ENCODE measurements around the gene INO80. TPM values are rescaled to one million over a fixed set of nuclear protein-coding genes. Genes with fewer than 3 reads are reported as not detected.
A peak's percentile ranks its signal among the peaks of the same experiment; 100 is the strongest.
"Not testable (repeated sequence)": the region's sequence is repeated elsewhere in the genome, so short reads cannot be mapped to it uniquely, and the experiment has no call there.

Gene INO80
- total RNA-seq, 1 experiment from 2014 or later, result 33.8 TPM

DNA sequence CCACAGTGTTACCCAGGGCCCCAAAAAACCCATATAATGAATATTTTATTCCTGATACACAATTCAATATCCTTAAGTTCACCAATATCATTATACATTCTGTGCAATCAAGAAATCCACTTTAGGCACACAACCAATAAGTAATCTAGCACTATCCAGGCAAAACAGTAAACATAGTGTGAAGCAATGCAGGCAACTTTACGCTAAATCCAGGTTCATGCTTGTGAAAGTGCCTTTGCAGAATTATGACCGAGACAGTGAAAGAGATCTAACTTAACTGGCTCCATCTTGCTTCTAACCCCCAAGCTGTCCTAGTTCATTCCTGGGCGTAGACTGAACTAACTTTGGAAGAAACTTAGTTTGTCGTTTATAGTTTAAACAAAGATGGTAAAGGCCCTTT, 34.2 kb upstream of the INO80 start:
- no peaks in the 10 kb centered on the region for H3K9me3 Mint-ChIP-seq (ENCODE audit: unreplicated experiment)
- CTCF ChIA-PET, result no interaction called here

GRCh38 chr15:41148065-41148464, 32.0 kb upstream of the INO80 start:
- Mint-ChIP-seq H3K27ac (ENCODE audit: low read depth, unreplicated experiment) (no peak overlapping the region), H3K27me3 (ENCODE audit: insufficient read depth, unreplicated experiment) (no peaks in the 10 kb centered on the region), H3K36me3 (ENCODE audit: insufficient read depth, unreplicated experiment) (no peaks in the 10 kb centered on the region), H3K4me3 (ENCODE audit: unreplicated experiment) (no peak overlapping the region), H3K9me3 (ENCODE audit: unreplicated experiment) (no peaks in the 10 kb centered on the region), H3K4me1 (ENCODE audit: insufficient read depth, unreplicated experiment) (no peaks in the 10 kb centered on the region)
- DNase-seq (ENCODE audit: unreplicated experiment), result no peak
- BruUV-seq (replicated peaks), result no TSS peak
- intact Hi-C loops (cut with micrococcal nuclease), result no loop called here
- POLR2A ChIA-PET, result interaction anchor here (0.6 kb wide), 1 partner anchor 8 kb away, joined by 3 read pairs; no protein-coding TSS in a partner anchor
- TF ChIP-seq, protein P1, sequence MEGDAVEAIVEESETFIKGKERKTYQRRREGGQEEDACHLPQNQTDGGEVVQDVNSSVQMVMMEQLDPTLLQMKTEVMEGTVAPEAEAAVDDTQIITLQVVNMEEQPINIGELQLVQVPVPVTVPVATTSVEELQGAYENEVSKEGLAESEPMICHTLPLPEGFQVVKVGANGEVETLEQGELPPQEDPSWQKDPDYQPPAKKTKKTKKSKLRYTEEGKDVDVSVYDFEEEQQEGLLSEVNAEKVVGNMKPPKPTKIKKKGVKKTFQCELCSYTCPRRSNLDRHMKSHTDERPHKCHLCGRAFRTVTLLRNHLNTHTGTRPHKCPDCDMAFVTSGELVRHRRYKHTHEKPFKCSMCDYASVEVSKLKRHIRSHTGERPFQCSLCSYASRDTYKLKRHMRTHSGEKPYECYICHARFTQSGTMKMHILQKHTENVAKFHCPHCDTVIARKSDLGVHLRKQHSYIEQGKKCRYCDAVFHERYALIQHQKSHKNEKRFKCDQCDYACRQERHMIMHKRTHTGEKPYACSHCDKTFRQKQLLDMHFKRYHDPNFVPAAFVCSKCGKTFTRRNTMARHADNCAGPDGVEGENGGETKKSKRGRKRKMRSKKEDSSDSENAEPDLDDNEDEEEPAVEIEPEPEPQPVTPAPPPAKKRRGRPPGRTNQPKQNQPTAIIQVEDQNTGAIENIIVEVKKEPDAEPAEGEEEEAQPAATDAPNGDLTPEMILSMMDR (IDR thresholded peaks at IDR 0.05; ENCODE audit: unreplicated experiment), result no peak
- CTCF ChIA-PET, result no interaction called here

More for the DNA sequence above, 34.2 kb upstream of the INO80 start:
- no peaks in the 10 kb centered on the region for H3K4me1 Mint-ChIP-seq (ENCODE audit: insufficient read depth, unreplicated experiment)
- no peak overlapping the region for H3K27ac Mint-ChIP-seq (ENCODE audit: low read depth, unreplicated experiment)
- no peak overlapping the region for H3K4me3 Mint-ChIP-seq (ENCODE audit: unreplicated experiment)
- no peak for DNase-seq (ENCODE audit: unreplicated experiment)
- no peaks in the 10 kb centered on the region for H3K36me3 Mint-ChIP-seq (ENCODE audit: insufficient read depth, unreplicated experiment)
- intact Hi-C loops (cut with micrococcal nuclease), result no loop called here
- H3K27me3 Mint-ChIP-seq (ENCODE audit: insufficient read depth, unreplicated experiment), result no peaks in the 10 kb centered on the region
- TF ChIP-seq, protein P1 (IDR thresholded peaks at IDR 0.05; ENCODE audit: unreplicated experiment), result no peak
- POLR2A ChIA-PET, result no interaction called here
- BruUV-seq (replicated peaks), result no TSS peak

DNA sequence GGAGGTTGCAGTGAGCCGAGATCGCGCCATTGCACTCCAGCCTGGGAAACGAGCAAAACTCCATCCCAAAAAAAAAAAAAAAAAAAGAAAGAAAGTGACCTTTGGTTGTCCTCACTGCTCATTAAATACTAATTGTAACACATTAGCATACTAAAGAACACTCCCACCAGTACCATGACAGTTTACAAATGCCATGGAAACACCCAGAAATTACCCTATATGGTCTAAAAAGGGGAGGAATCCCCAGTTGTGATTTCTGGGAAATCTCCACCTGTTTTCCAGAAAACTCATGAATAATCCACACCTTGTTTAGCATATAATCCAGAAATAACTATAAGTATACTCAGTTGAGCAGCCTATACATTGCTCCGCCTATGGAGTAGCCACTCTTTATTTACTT, 23.5 kb upstream of the INO80 start:
- TF ChIP-seq, protein P1 (IDR thresholded peaks at IDR 0.05; ENCODE audit: unreplicated experiment), result no peak
- Mint-ChIP-seq H3K9me3 (ENCODE audit: unreplicated experiment) (no peaks in the 10 kb centered on the region), H3K4me1 (ENCODE audit: insufficient read depth, unreplicated experiment) (no peaks in the 10 kb centered on the region), H3K27me3 (ENCODE audit: insufficient read depth, unreplicated experiment) (no peaks in the 10 kb centered on the region), H3K36me3 (ENCODE audit: insufficient read depth, unreplicated experiment) (no peaks in the 10 kb centered on the region), H3K27ac (ENCODE audit: low read depth, unreplicated experiment) (no peak overlapping the region), H3K4me3 (ENCODE audit: unreplicated experiment) (no peak overlapping the region)
- intact Hi-C loops (cut with micrococcal nuclease), result no loop called here
- ChIA-PET POLR2A (no interaction called here), CTCF (interaction anchor here (1.9 kb wide), 1 partner anchor 46 kb away, joined by 4 read pairs; no protein-coding TSS in a partner anchor)
- no TSS peak for BruUV-seq (replicated peaks)
- no peak for DNase-seq (ENCODE audit: unreplicated experiment)

DNA sequence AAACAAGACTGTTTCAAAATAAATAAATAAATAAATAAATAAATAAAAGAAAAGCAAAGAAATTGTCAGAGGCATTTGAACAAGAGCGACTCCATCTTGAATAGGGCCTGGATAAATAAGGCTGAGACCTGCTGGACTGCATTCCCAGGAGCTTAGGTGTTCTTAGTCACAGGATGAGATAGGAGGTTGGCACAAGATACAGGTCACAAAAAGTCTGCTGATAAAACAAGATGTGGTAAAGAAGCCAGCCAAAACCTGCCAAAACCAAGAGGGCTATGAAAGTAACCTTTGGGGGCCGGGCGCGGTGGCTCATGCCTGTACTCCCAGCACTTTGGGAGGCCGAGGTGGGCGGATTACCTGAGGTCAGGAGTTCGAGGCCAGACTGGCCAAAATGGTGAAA, 23.0 kb upstream of the INO80 start:
- CTCF ChIA-PET; BruUV-seq (replicated peaks); H3K9me3 Mint-ChIP-seq (ENCODE audit: unreplicated experiment); DNase-seq (ENCODE audit: unreplicated experiment); intact Hi-C loops (cut with micrococcal nuclease); POLR2A ChIA-PET; H3K27me3 Mint-ChIP-seq (ENCODE audit: insufficient read depth, unreplicated experiment); H3K4me3 Mint-ChIP-seq (ENCODE audit: unreplicated experiment); H3K27ac Mint-ChIP-seq (ENCODE audit: low read depth, unreplicated experiment); H3K4me1 Mint-ChIP-seq (ENCODE audit: insufficient read depth, unreplicated experiment); H3K36me3 Mint-ChIP-seq (ENCODE audit: insufficient read depth, unreplicated experiment): not testable (repeated sequence)

- CTCF ChIA-PET, result not testable (repeated sequence)
These were observed 19.5 kb upstream of the INO80 start for GRCh38 chr15:41135580-41135979.

More at GRCh38 chr15:41135580-41135979, 19.5 kb upstream of the INO80 start:
- H3K9me3 Mint-ChIP-seq (ENCODE audit: unreplicated experiment); H3K4me3 Mint-ChIP-seq (ENCODE audit: unreplicated experiment); BruUV-seq (replicated peaks); H3K27ac Mint-ChIP-seq (ENCODE audit: low read depth, unreplicated experiment); intact Hi-C loops (cut with micrococcal nuclease); H3K4me1 Mint-ChIP-seq (ENCODE audit: insufficient read depth, unreplicated experiment); H3K36me3 Mint-ChIP-seq (ENCODE audit: insufficient read depth, unreplicated experiment): not testable (repeated sequence)
- H3K27me3 Mint-ChIP-seq (ENCODE audit: insufficient read depth, unreplicated experiment), result peaks cover 11% of the 10 kb centered on the region
- DNase-seq (ENCODE audit: unreplicated experiment), result peak; percentile 21
- POLR2A ChIA-PET, result interaction anchor here (0.6 to 1.6 kb wide), 3 partner anchors 19 to 194 kb away, joined by 3 read pairs; partner anchors contain the start of gene INO80

All from MCF 10A (cell line).